Subcutaneous adipose tissue (tissue), 4 donors: ENCODE measurements around the gene UBE2E2. TPM values are rescaled to one million over a fixed set of nuclear protein-coding genes. Genes with fewer than 3 reads are reported as not detected.

ENCODE experiments used
- CTCF ChIP-seq: fragments of 450-650 bp; IDR thresholded peaks from one replicate; pipeline ENCODE4 v1.5.1; 2016; ENCODE audit warnings: low read depth, mild to moderate bottlenecking, control low read depth, antibody characterized with exemption, moderate library complexity
- total RNA-seq, 4 donors: library from RNA; depleted of rRNA; stranded (reverse); fragments of >200 nt; gene quantifications; one replicate each; pipeline ENCODE4 v1.1.0, GENCODE V29; 2016

The UBE2E2 gene
- total RNA-seq, 4 donors from 2014 or later, result 48.0 to 89.0 (median 63.4) TPM

- no peak for TF ChIP-seq CTCF
These were observed 173.6 kb downstream of the UBE2E2 start for GRCh38 chr3:23376516-23377248.

GRCh38 chr3:23377928-23378672 lies 175.0 kb downstream of the UBE2E2 start:
- no peak for TF ChIP-seq CTCF

GRCh38 chr3:23383875-23384274 lies 180.7 kb downstream of the UBE2E2 start:
- no peak for TF ChIP-seq CTCF

GRCh38 chr3:23385327-23385726 lies 182.2 kb downstream of the UBE2E2 start:
- no peak for TF ChIP-seq CTCF

- TF ChIP-seq CTCF, result no peak
These were observed 184.3 kb downstream of the UBE2E2 start for GRCh38 chr3:23387286-23387918.

GRCh38 chr3:23389089-23389488 lies 186.0 kb downstream of the UBE2E2 start:
- TF ChIP-seq CTCF, result no peak

GRCh38 chr3:23389686-23390085 lies 186.6 kb downstream of the UBE2E2 start:
- TF ChIP-seq CTCF, result no peak
